ENCODE data around the gene EXOC3.

DNA sequence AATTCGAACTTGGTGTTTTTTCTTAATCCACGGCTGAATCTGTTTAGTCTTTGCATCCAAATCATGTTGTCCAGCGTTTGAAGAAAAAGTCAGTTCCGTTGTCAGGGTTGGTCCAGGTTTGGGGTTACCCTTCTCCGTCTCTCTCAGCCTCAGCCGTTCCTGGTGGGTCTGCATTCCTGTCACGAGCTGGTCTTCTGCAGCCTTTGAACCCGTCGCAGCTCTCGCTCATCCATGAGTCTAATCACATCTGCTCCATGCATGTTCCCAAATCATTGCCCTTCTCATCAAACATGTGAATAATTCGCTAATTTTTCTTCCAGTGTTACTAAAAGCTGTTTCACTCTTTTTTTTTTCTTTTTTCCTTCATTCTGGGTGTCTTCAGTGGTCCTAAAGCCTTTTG lies 39.0 kb upstream of the EXOC3 start:
- TF ChIP-seq, protein P1, sequence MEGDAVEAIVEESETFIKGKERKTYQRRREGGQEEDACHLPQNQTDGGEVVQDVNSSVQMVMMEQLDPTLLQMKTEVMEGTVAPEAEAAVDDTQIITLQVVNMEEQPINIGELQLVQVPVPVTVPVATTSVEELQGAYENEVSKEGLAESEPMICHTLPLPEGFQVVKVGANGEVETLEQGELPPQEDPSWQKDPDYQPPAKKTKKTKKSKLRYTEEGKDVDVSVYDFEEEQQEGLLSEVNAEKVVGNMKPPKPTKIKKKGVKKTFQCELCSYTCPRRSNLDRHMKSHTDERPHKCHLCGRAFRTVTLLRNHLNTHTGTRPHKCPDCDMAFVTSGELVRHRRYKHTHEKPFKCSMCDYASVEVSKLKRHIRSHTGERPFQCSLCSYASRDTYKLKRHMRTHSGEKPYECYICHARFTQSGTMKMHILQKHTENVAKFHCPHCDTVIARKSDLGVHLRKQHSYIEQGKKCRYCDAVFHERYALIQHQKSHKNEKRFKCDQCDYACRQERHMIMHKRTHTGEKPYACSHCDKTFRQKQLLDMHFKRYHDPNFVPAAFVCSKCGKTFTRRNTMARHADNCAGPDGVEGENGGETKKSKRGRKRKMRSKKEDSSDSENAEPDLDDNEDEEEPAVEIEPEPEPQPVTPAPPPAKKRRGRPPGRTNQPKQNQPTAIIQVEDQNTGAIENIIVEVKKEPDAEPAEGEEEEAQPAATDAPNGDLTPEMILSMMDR (conservative IDR thresholded peaks at IDR 0.05) = no peak
- no peak for TF ChIP-seq ZFX (IDR thresholded peaks at IDR 0.05)
